ENCODE measurements around the gene FOXD3.

The FOXD3 gene

GRCh38 chr1:63322114-63322943 is at the start of gene FOXD3:
TSS of gene FOXD3 (plus strand) at chr1:63322567. CDS start at chr1:63323059, 492 bp downstream.
- Histone ChIP-seq H3K27ac (peak within 1 kb of the TSS in 1 of 2 donors; percentile 48), H3K4me3 (peak within 1 kb of the TSS; percentile 82)
- no peak for DNase-seq (ENCODE audit: low spot score)
- TF ChIP-seq CTCF (IDR thresholded peaks at IDR 0.05), result no peak

GRCh38 chr1:63272811-63273210 is 49.6 kb upstream of the FOXD3 start:
- no peak overlapping the region for H3K27ac ChIP-seq
- no peak overlapping the region for H3K4me3 ChIP-seq
- no peak for TF ChIP-seq CTCF (IDR thresholded peaks at IDR 0.05)
- DNase-seq (ENCODE audit: low spot score), result no peak

GRCh38 chr1:63274371-63274770 is 48.0 kb upstream of the FOXD3 start:
- Histone ChIP-seq H3K27ac (no peak overlapping the region), H3K4me3 (no peak overlapping the region)
- TF ChIP-seq CTCF (IDR thresholded peaks at IDR 0.05), result no peak
- no peak for DNase-seq (ENCODE audit: low spot score)

GRCh38 chr1:63274979-63275378 is 47.4 kb upstream of the FOXD3 start:
- TF ChIP-seq CTCF (IDR thresholded peaks at IDR 0.05), result no peak
- no peak for DNase-seq (ENCODE audit: low spot score)
- no peak overlapping the region for H3K27ac ChIP-seq
- H3K4me3 ChIP-seq, result no peak overlapping the region

- TF ChIP-seq CTCF (IDR thresholded peaks at IDR 0.05), result no peak
- Histone ChIP-seq H3K27ac (no peak overlapping the region), H3K4me3 (no peak overlapping the region)
- no peak for DNase-seq (ENCODE audit: low spot score)
These were observed 45.7 kb upstream of the FOXD3 start for GRCh38 chr1:63276624-63277023.

- TF ChIP-seq CTCF (IDR thresholded peaks at IDR 0.05), result no peak
- no peak for DNase-seq (ENCODE audit: low spot score)
- H3K27ac ChIP-seq, result no peak overlapping the region
- H3K4me3 ChIP-seq, result no peak overlapping the region
These were observed 44.9 kb upstream of the FOXD3 start for GRCh38 chr1:63277195-63278192.
